Glomerular visceral epithelial cell (primary cell): ENCODE data around the gene MTHFD2L.
A peak's percentile ranks its signal among the peaks of the same experiment; 100 is the strongest.

Source experiments
- DNase-seq: peaks from one replicate; pipeline ENCODE4 v3.0.0-alpha.2; 2016; ENCODE audit errors: extremely low spot score

MTHFD2L gene

GRCh38 chr4:74132944-74133343 lies 25.0 kb upstream of the MTHFD2L start:
- DNase-seq, result no peak

- DNase-seq, result peak; percentile 87
These were observed 24.0 kb upstream of the MTHFD2L start for GRCh38 chr4:74133786-74134499.

- DNase-seq, result no peak
These were observed 23.4 kb upstream of the MTHFD2L start for GRCh38 chr4:74134500-74134852.

- no peak for DNase-seq
These were observed 11.3 kb upstream of the MTHFD2L start for GRCh38 chr4:74146581-74147129.

- DNase-seq, result no peak
These were observed 9.7 kb upstream of the MTHFD2L start for GRCh38 chr4:74148205-74148604.

GRCh38 chr4:74152836-74153235 lies 5.1 kb upstream of the MTHFD2L start:
- DNase-seq, result no peak

- DNase-seq, result no peak
These were observed 1.4 kb upstream of the MTHFD2L start for GRCh38 chr4:74156521-74156920.

- DNase-seq, result no peak
These were observed 764 bp upstream of the MTHFD2L start for GRCh38 chr4:74157154-74157553.

GRCh38 chr4:74158466-74159142 lies 686 bp downstream of the MTHFD2L start:
- peak; percentile 10 for DNase-seq

GRCh38 chr4:74159143-74159709 lies 1.3 kb downstream of the MTHFD2L start:
- no peak for DNase-seq

GRCh38 chr4:74161666-74162450 lies 3.9 kb downstream of the MTHFD2L start:
- no peak for DNase-seq

GRCh38 chr4:74166135-74166534 lies 8.2 kb downstream of the MTHFD2L start:
- no peak for DNase-seq

- DNase-seq, result no peak
These were observed 8.9 kb downstream of the MTHFD2L start for GRCh38 chr4:74166818-74167217.

GRCh38 chr4:74167585-74167984 lies 9.7 kb downstream of the MTHFD2L start:
- no peak for DNase-seq

GRCh38 chr4:74168841-74169240 lies 10.9 kb downstream of the MTHFD2L start:
- DNase-seq, result no peak

GRCh38 chr4:74173321-74173720 lies 15.4 kb downstream of the MTHFD2L start:
- DNase-seq, result no peak

- no peak for DNase-seq
These were observed 16.5 kb downstream of the MTHFD2L start for GRCh38 chr4:74174421-74174820.

GRCh38 chr4:74174941-74175340 lies 17.0 kb downstream of the MTHFD2L start:
- no peak for DNase-seq

GRCh38 chr4:74175379-74175778 lies 17.5 kb downstream of the MTHFD2L start:
- DNase-seq, result no peak

GRCh38 chr4:74178798-74179197 lies 20.9 kb downstream of the MTHFD2L start:
- no peak for DNase-seq

GRCh38 chr4:74181219-74181618 lies 23.3 kb downstream of the MTHFD2L start:
- peak; percentile 13 for DNase-seq

- no peak for DNase-seq
These were observed 31.0 kb downstream of the MTHFD2L start for GRCh38 chr4:74188912-74189311.
